Activated CD4-positive, CD25-positive, alpha-beta regulatory T cell (primary cell): ENCODE data around the gene HPCAL1.
A peak's percentile ranks its signal among the peaks of the same experiment; 100 is the strongest.

Source experiments
- DNase-seq, 4 experiments: peaks; one replicate each; lab custom pipeline; 2025; lab: John Stamatoyannopoulos, UW

HPCAL1 gene

GRCh38 chr2:10426726-10427617 lies 124.3 kb downstream of the HPCAL1 start:
- DNase-seq = no peak

- DNase-seq = no peak
These were observed 124.9 kb downstream of the HPCAL1 start for GRCh38 chr2:10427618-10427949.

- no peak for DNase-seq
These were observed 125.7 kb downstream of the HPCAL1 start for GRCh38 chr2:10428355-10428754.

GRCh38 chr2:10428924-10429323 lies 126.2 kb downstream of the HPCAL1 start:
- no peak for DNase-seq

- DNase-seq = no peak
These were observed 128.3 kb downstream of the HPCAL1 start for GRCh38 chr2:10430886-10431622.

GRCh38 chr2:10431797-10432196 lies 129.1 kb downstream of the HPCAL1 start:
- no peak for DNase-seq

GRCh38 chr2:10432311-10433181 lies 129.8 kb downstream of the HPCAL1 start:
- no peak for DNase-seq

GRCh38 chr2:10433264-10433946 lies 130.7 kb downstream of the HPCAL1 start:
- DNase-seq = no peak

GRCh38 chr2:10433947-10434885 lies 131.5 kb downstream of the HPCAL1 start:
- DNase-seq = no peak

GRCh38 chr2:10434886-10435819 lies 132.4 kb downstream of the HPCAL1 start:
- peak; percentile 42 to 64 (median 58) for DNase-seq

GRCh38 chr2:10435820-10436204 lies 133.1 kb downstream of the HPCAL1 start:
- no peak for DNase-seq

- no peak for DNase-seq
These were observed 133.9 kb downstream of the HPCAL1 start for GRCh38 chr2:10436583-10437110.

GRCh38 chr2:10437806-10438205 lies 135.1 kb downstream of the HPCAL1 start:
- DNase-seq = no peak

- DNase-seq = no peak
These were observed 136.0 kb downstream of the HPCAL1 start for GRCh38 chr2:10438688-10439087.

GRCh38 chr2:10439185-10439879 lies 136.6 kb downstream of the HPCAL1 start:
- no peak for DNase-seq

- DNase-seq = no peak
These were observed 137.3 kb downstream of the HPCAL1 start for GRCh38 chr2:10439971-10440370.

GRCh38 chr2:10440736-10441135 lies 138.0 kb downstream of the HPCAL1 start:
- DNase-seq = no peak

- no peak for DNase-seq
These were observed 139.2 kb downstream of the HPCAL1 start for GRCh38 chr2:10441948-10442347.
